Gastroesophageal sphincter (tissue), 4 donors: ENCODE measurements around the gene RAB27B. TPM values are rescaled to one million over a fixed set of nuclear protein-coding genes. Genes with fewer than 3 reads are reported as not detected.

Experiments
- ATAC-seq: fragments of 150-250 bp; one replicate; pipeline ENCODE4 v1.9.1; 2016; ENCODE audit warnings: mild to moderate bottlenecking, moderate library complexity
- H3K27ac ChIP-seq, 4 donors: fragments of 200-600 bp; sonication (generic) in 3 of 4; 1 replicate in 3 of 4; 2 replicates in 1 of 4; pipeline ENCODE4 v1.5.1; 2016 to 2019
- H3K27me3 ChIP-seq: fragments of 200-600 bp; sonication (generic); one replicate; pipeline ENCODE4 v1.5.1; 2019
- H3K36me3 ChIP-seq, 2 donors: fragments of 200-600 bp; sonication (generic); one replicate each; pipeline ENCODE4 v1.5.1; 2019; ENCODE audit warnings: control low read depth in 1 of 2
- H3K4me1 ChIP-seq, 3 donors: fragments of 200-600 bp; sonication (generic); 1 replicate in 2 of 3; 2 replicates in 1 of 3; pipeline ENCODE4 v1.5.1; 2016 to 2019; ENCODE audit warnings: control low read depth in 2 of 3
- H3K4me3 ChIP-seq, 2 donors: fragments of 200-600 bp; sonication (generic); one replicate each; pipeline ENCODE4 v1.5.1; 2019; ENCODE audit warnings: mild to moderate bottlenecking in 1 of 2, moderate library complexity in 1 of 2
- H3K9me3 ChIP-seq, 3 donors: fragments of 200-600 bp; sonication (generic); one replicate each; pipeline ENCODE4 v1.5.1; 2017 to 2019; ENCODE audit warnings: control low read depth in 2 of 3
- EP300 ChIP-seq: sonication (generic); formaldehyde crosslinking; IDR thresholded peaks from one replicate; pipeline ENCODE4 v1.6.1; 2017; ENCODE audit warnings: antibody characterized with exemption, mild to moderate bottlenecking
- POLR2A ChIP-seq, 2 donors: fragments of 450-650 bp; IDR thresholded peaks; one replicate each; pipeline ENCODE4 v1.6.1; 2017; ENCODE audit warnings: antibody characterized with exemption in 2 of 2, mild to moderate bottlenecking in 2 of 2, moderate library complexity in 1 of 2
- POLR2AphosphoS5 ChIP-seq: sonication (generic); formaldehyde crosslinking; IDR thresholded peaks from one replicate; pipeline ENCODE4 v1.6.1; 2017; ENCODE audit warnings: antibody characterized with exemption
- WGBS, 2 donors: methylation state at CpG; one replicate each; pipeline ENCODE4 v1.1.5; 2018; ENCODE audit warnings: low coverage in 1 of 2; 5-methylcytosine and 5-hydroxymethylcytosine counted together
- total RNA-seq, 4 donors: library from RNA; depleted of rRNA; stranded (reverse); fragments of >200 nt; gene quantifications; one replicate each; pipeline ENCODE4 v1.1.0, GENCODE V29; 2016
- TF ChIP-seq, protein P1 (sequence below), 4 experiments: fragments of 200-600 bp in 2 of 4; fragments of 450-650 bp in 2 of 4; sonication (generic) in 1 of 4; IDR thresholded peaks; one replicate each; pipeline ENCODE4 v1.5.1; 2017 to 2019; ENCODE audit warnings: antibody characterized with exemption in 4 of 4, mild to moderate bottlenecking in 2 of 4, moderate library complexity in 2 of 4

RAB27B gene
- total RNA-seq, 4 donors from 2014 or later, result 0.31 to 3.0 (median 0.69) TPM

GRCh38 chr18:54843314-54843713 lies 15.0 kb downstream of the RAB27B start:
- Histone ChIP-seq H3K4me3 (no peak overlapping the region), H3K4me1 (no peaks in the 10 kb centered on the region), H3K27me3 (no peaks in the 10 kb centered on the region), H3K9me3 (no peaks in the 10 kb centered on the region), H3K27ac (no peak overlapping the region), H3K36me3 (no peaks in the 10 kb centered on the region)
- no peak for ATAC-seq
- 20 to 66% methylated on average over 1 to 2 of the region's 2 CpGs for whole genome bisulfite sequencing, 2 donors
- TF ChIP-seq EP300, result no peak
- TF ChIP-seq POLR2AphosphoS5, result no peak

DNA sequence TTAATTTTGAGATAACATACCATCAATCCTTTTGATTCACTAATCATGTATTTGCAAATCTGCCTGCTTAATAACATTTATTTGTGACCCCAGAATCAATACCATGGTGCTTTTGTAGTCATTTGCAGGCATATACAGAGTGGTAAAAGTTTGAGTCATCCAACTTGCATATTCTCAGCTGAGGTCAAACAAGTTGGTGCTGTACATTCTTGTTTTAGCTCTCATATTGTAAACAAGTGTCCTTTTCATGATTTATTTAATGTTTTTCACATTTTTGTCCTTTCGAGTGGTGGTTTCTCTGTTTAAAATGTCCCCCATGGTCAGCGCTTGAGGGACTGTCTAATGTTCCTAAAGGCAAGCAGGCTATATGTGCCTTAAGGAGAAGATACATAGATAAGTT lies 17.5 kb downstream of the RAB27B start:
- TF ChIP-seq POLR2A (IDR thresholded peaks at IDR 0.05) (no peak), POLR2AphosphoS5 (no peak), EP300 (no peak)
- TF ChIP-seq, protein P1, sequence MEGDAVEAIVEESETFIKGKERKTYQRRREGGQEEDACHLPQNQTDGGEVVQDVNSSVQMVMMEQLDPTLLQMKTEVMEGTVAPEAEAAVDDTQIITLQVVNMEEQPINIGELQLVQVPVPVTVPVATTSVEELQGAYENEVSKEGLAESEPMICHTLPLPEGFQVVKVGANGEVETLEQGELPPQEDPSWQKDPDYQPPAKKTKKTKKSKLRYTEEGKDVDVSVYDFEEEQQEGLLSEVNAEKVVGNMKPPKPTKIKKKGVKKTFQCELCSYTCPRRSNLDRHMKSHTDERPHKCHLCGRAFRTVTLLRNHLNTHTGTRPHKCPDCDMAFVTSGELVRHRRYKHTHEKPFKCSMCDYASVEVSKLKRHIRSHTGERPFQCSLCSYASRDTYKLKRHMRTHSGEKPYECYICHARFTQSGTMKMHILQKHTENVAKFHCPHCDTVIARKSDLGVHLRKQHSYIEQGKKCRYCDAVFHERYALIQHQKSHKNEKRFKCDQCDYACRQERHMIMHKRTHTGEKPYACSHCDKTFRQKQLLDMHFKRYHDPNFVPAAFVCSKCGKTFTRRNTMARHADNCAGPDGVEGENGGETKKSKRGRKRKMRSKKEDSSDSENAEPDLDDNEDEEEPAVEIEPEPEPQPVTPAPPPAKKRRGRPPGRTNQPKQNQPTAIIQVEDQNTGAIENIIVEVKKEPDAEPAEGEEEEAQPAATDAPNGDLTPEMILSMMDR (IDR thresholded peaks at IDR 0.05), result no peak
- no peaks in the 10 kb centered on the region for H3K27me3 ChIP-seq
- H3K4me3 ChIP-seq, result no peak overlapping the region
- ATAC-seq, result no peak
- WGBS, 2 donors, result 25 to 32% methylated on average over 2 of the region's 2 CpGs
- H3K27ac ChIP-seq, result no peak overlapping the region
- no peaks in the 10 kb centered on the region for H3K36me3 ChIP-seq
- no peaks in the 10 kb centered on the region for H3K9me3 ChIP-seq
- no peaks in the 10 kb centered on the region for H3K4me1 ChIP-seq

DNA sequence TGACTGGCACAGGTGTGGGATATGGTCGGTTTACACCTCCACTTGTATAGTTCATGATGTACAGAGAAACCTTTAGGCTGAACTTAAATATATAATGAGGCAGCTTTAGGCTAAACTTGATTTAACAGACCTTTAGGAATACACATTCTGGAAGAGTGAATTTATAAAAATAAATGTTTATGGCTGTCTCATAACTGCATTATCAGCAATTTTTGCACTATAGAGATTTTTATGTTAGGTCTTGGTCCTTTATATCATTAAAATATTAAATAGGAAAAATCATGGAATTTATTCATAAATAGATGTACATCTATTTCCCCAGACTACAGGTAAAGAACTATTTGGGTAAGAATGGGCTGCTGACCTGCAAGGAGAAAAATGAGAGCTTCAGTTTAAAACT lies 19.8 kb downstream of the RAB27B start:
- no peaks in the 10 kb centered on the region for H3K9me3 ChIP-seq
- no peaks in the 10 kb centered on the region for H3K27me3 ChIP-seq
- H3K36me3 ChIP-seq, result no peaks in the 10 kb centered on the region
- WGBS, 2 donors, result 100% methylated on average over 1 of the region's 1 CpG
- H3K27ac ChIP-seq, result no peak overlapping the region
- H3K4me1 ChIP-seq, result no peaks in the 10 kb centered on the region
- TF ChIP-seq EP300 (no peak), POLR2AphosphoS5 (no peak), POLR2A (IDR thresholded peaks at IDR 0.05) (no peak)
- TF ChIP-seq, protein P1 (IDR thresholded peaks at IDR 0.05), result no peak
- ATAC-seq, result no peak
- no peak overlapping the region for H3K4me3 ChIP-seq

- no peak overlapping the region for H3K4me3 ChIP-seq
- no peaks in the 10 kb centered on the region for H3K9me3 ChIP-seq
- no peak for TF ChIP-seq POLR2A (IDR thresholded peaks at IDR 0.05)
- TF ChIP-seq, protein P1 (IDR thresholded peaks at IDR 0.05), result no peak
- TF ChIP-seq POLR2AphosphoS5, result no peak
- TF ChIP-seq EP300, result no peak
- no peaks in the 10 kb centered on the region for H3K27me3 ChIP-seq
- WGBS, 2 donors, result 20 to 65% methylated on average over 1 to 2 of the region's 2 CpGs
- ATAC-seq, result no peak
- H3K27ac ChIP-seq, result no peak overlapping the region
- no peaks in the 10 kb centered on the region for H3K4me1 ChIP-seq
- H3K36me3 ChIP-seq, result no peaks in the 10 kb centered on the region
Observed at GRCh38 chr18:54849683-54850082, 21.4 kb downstream of the RAB27B start.

- 94 to 100% methylated on average over 3 of the region's 3 CpGs for WGBS, 2 donors
- Histone ChIP-seq H3K27ac (no peak overlapping the region), H3K4me1 (no peaks in the 10 kb centered on the region), H3K9me3 (no peaks in the 10 kb centered on the region), H3K27me3 (no peaks in the 10 kb centered on the region), H3K36me3 (no peaks in the 10 kb centered on the region), H3K4me3 (no peak overlapping the region)
- TF ChIP-seq EP300, result no peak
- TF ChIP-seq, protein P1 (IDR thresholded peaks at IDR 0.05), result no peak
- TF ChIP-seq POLR2AphosphoS5, result no peak
- TF ChIP-seq POLR2A (IDR thresholded peaks at IDR 0.05), result no peak
- no peak for ATAC-seq
Observed at GRCh38 chr18:54850598-54850997, 22.3 kb downstream of the RAB27B start.
